Activated naive CD4-positive, alpha-beta T cell treated with anti-CD3 and anti-CD28 coated beads, Interleukin-2, amount 50 U/mL, for 16 hours (primary cell): Measurements from ENCODE around the gene ZNF555.
"Not testable (repeated sequence)": the region's sequence is repeated elsewhere in the genome, so short reads cannot be mapped to it uniquely, and the experiment has no call there.

Source experiments
- DNase-seq: peaks from one replicate; pipeline ENCODE4 v3.0.0-alpha.2; 2020

Gene ZNF555

DNA sequence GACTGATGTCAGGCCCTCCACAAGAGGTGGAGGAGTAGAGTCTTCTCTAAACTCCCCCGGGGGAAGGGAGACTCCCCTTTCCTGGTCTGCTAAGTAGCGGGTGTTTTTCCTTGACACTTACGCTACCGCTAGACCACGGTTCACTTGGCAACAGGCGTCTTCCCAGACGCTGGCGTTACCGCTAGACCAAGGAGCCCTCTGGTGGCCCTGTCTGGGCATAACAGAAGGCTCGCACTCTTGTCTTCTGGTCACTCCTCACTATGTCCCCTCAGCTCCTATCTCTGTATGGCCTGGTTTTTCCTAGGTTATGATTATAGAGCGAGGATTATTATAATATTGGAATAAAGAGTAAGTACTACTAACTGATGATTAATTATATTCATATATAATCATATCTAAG, 30.9 kb downstream of the ZNF555 start:
- DNase-seq = not testable (repeated sequence)

DNA sequence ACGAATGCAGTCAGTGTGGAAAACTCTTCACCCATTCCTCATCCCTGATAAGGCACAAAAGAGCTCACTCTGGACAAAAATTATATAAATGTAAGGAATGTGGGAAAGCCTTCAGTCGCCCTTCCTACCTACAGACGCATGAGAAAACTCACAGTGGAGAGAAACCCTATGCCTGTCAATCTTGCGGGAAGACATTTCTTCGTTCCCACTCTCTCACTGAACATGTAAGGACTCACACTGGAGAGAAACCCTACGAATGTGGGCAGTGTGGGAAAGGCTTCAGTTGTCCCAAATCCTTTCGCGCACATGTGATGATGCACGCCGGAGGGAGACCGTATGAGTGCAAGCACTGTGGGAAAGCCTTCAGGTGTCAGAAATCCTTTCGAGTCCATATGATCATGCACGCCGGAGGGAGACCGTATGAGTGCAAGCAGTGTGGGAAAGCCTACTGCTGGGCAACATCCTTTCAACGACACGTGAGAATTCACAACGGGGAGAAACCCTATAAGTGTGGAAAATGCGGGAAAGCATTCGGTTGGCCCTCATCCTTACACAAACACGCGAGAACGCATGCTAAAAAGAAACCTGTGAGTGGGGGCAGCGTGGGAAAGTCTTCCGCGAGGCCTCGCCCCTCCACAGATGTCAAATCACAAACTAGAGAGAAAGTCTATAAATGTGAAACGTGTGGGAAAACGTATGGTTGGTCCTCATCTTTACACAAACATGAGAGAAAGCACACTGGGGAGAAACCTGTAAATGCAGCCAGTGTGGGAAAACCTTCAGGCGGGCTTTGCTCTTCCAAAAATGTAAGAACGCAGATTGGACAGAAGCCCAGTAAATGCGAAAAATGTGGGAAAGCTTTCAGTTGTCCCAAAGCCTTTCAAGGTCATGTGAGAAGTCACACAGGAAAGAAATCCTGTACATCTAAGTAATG, 36.4 kb downstream of the ZNF555 start:
- no peak for DNase-seq

DNA sequence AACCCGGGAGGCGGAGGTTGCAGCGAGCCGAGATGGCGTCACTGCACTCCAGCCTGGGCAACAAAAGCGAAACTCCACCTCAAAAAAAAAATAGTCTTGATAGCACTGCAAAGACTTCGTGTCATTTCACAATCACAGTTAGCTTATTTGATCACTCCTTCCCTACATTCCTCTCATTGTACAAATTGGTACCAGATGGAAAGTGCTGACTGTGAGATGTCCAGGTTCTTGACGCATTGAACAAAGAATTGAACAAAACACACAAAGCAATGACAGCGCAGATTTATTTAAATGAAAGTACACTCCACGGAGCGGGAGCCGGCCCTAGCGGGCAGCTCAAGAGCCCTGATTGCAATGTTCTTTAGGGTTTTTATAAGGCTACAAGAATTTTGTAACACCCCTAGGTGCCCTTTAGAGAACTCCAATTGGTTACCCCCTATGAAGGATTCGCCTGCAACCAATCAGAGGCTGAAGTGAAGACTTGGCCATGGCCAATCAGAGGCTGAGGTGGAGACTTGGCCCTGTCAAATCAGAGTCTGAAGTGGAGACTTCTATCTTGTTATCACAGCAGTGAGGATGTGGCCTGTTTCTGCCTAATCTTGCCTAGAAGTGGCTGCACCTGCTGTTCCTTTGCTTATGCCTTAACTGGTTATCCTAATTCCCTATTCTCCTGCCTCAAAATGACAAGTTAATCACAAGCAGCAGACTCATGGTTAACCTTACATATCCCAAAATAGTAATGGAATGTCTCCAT, 42.6 kb downstream of the ZNF555 start:
- no peak for DNase-seq

DNA sequence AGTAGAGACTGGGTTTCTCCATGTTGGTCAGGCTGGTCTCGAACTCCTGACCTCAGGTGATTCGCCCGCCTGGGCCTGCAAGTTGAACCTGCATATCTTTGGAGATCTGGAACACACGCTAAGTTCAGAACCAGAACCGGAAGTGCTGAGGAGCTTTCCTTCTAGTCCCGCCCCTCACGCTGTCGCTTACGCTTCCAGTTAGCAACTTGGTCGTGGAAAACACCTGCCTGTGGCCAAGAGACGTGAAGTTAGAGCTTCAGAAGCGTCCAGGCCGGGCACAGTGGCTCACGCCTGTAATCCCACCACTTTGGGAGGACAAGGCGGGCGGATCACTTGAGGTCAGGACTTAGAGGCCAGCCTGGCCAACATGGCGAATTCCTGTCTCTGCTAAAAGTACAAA, 44.5 kb downstream of the ZNF555 start:
- no peak for DNase-seq

DNA sequence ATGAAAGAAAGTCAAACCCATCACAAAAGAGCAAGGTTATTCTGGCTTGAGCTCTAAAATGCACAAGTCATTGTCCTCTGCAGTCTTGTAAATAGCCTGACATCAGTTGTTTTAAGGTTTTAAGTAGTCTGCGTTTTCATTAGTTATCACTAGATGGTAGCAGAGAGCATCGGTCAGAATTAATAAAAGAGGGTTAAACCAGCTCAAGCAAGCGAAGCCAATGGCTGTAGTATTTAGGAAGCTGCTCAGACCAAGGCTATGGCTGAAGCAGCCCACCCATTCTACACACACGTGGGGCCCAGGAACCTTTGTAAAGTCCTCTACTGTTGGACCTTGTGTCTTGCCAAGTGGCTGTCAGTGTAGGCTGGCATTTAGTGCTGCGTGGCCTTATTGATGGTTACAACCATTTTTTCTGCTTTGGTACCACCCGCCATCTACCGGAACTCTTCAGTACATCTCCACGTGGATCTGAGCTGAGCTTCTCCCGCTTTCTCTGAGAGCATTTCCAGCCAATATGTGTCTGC, 46.2 kb downstream of the ZNF555 start:
- no peak for DNase-seq

DNA sequence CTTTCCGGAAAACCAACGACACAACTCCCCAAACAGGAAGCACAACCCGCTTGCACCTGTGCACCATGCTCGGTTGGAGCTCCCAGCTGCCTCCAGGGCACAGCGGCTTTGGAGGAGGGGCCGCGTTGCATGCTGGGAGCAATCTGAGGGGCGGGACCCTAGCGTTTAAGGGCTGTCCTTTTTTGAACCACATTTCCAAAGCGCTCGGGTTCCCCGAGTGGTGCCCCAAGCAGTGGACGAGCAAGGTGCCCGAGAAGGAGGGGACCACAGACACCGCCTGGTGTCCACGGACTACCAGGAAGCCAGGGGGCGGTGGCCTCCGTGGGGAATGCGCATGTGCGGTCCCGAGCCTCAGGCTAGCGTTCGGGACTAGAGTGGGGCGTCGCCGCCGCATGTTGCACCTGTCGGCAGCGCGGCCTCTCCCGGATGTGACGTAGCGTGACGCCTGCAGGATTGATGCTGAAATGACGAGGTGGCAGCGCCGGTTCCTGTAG, 47.5 kb downstream of the ZNF555 start:
- peak; percentile 66 for DNase-seq

DNA sequence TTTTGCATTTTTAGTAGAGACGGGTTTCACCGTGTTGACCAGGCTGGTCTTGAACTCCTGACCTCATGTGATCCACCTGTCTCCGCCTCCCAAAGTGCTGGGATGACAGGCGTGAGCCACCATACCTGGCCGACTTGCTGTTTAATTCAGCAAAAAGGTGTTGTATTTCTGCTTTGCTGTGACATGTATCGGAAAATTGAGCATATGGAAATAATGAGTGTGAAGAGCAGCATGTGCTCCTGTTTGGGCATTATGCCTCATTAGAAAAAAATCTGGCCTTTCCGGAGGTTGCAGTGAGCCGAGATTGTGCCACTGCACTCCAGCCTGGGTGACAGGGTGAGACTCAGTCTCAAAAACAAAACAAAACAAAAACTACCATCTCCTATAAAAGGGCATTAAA, 49.3 kb downstream of the ZNF555 start:
- not testable (repeated sequence) for DNase-seq

DNA sequence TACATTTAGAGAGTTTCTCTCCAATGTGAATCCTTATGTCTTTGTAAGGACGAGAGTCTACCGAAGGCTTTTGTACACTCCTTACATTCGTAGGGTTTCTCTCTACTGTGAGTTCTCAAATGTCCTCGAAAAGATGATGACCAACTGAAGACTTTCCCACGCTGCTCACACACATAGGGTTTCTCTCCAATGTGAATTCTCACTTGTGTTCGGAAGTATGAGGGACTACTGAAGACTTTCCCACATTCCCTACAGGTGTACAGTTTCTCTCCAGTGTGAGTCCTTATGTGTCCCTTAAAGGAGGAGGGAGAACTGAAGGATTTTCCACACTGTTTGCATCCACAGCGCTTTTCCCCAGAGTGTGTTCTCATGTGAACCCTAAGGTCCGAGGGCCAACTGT, 55.4 kb downstream of the ZNF555 start:
- DNase-seq = no peak

DNA sequence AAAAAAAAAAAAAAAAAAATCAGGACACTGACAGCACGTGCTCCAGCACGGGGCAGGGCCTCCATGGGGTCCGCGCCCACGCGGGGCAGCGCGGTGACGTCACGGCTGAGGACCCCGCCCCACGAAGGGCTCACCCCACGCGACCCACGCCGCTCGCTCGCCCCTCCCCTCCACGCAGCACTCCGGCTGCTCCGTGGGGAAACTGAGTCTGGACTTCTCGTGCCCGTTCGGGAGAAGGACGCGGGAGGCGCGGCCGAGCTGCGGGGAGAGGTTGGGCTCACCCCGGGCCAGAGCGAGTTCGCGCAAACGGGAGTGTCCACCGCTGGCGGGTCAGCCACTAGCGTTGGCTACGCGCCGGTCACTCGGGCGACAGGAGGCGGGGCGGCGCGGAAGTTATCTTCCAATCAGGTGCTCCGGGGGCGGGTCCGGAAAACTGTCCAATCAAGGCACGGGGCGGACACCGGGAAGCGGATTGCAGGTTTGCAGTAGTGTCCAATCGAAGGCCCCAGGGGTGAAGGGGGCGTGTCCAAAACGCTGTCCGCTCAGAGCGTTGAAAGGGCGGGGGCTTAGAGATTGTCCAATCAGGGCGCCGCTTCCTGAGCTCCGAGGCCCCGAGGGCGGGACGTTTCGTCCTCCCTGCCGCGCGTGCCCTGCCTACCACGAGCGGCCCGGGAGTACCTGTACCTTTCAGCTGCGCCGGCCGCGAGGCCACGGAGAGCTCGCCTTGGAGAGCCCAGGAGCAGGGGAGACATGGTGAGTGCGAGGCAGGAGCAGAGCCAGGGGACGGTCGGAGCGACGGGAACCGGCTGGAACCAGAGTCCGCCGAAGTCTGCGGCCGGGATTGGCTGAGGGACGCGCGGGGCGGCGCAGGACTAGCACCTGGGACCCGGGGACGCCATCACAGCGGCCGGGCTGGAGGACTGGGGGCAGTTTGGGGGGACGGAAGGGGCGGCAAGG, 59.3 kb downstream of the ZNF555 start, which contains the start of gene ZNF57:
Gene ZNF57, plus strand, starts transcription at position 633 of the 957 bp plus-strand sequence. Its CDS starts 118 bp downstream, at position 751.
- DNase-seq = peak; percentile 100

DNA sequence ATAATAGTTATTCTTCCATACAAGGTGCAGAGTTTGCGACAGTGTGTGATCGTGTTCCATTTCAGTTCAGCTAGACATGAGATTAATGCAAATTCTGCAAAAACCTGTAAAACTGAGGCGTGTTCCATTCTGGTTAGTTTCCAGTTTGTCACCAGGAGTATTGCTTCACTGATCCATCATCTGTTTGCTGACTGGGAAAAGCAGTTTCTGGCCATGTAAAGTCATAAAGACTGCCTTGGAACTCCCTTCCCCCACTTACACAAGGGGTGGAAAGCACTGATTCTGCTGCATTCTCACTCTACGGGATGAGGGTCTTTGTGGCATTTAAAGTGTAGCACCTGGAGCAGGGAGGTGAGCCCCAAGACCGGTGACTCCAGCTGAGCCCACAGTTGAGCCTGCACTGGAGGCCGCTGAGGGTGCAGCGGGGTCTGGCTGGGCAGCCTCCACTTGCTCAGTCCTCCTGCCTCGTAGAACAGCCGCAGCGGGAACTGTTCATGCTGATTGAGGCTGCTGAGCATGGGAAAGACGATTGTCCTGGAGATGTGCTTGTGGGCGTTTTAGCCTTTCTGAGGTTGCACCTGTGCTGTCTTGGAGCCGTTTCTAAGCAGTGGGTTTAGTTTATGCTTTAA, 61.4 kb downstream of the ZNF555 start:
- no peak for DNase-seq

DNA sequence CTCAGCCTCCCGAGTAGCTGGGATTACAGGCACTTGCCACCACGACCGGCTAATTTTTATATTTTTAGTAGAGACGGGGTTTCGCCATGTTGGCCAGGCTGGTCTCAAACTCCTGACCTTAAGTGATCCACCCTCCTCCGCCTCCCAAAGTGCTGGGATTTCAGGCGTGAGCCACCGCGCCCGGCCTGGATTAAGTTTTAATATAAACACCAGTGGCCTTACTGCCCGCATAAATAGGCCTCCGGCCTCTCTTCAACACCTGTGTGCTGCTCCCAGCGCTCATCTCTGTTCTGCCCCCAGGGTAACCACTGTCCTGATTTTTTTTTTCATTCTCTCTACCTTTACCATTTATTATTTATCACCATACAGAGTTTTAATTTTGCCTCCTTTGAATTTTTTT, 62.1 kb downstream of the ZNF555 start:
- DNase-seq = not testable (repeated sequence)

DNA sequence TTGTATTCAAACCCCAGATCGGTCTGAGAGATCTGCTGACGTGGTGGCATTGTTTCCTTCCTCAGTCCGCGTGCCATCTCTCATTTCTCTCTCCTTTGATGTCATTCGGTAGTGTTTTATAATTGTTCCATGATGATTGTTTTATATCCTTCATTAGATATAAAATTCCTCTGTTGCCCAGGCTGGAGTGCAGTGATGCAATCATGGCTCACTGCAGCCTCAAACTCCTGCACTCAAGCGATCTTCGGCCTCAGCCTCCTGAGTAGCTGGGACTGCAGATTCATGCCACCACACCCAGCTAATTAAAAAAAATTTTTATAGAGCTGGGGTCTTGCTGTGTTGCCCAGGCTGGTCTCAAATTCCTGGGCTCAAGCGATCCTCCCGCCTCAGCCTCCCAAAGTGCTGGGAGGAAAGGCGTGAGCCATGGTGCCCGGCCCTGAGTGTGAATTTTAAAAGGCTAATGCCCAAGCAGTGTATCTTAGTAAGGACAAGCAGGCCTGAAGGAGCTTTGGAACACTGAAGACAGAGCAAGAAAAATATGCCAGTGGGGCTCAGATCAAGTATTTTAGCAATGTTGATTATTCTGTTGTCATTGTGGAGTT, 64.7 kb downstream of the ZNF555 start:
- DNase-seq = no peak

DNA sequence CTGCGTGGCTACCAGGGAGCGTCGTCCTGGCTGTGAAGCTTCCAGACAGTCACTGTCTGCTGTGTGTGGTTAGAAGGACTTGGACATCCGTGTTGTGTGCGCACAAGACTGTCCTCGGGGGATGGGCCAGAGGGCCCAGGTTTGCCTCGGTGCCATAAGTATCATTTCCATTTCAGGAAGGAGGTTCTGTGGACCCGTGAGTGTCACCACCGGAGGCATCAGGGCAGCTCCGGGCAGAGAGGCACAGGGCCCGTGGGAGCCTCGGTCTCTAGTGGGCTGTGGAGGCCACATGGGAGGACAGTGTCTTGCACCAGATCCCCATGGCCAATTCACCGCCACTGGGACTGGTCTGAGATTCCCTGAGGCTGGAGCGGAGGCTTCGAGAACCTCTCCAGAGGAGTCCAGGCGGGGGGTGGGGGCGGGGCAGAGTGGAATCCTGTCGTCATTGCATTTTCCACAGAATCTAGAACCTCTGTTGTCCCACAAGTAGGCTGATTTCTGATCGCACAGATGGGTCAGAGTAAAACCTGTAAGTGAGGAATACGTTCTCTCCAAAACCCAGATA, 65.4 kb downstream of the ZNF555 start:
- DNase-seq = no peak
